ENCODE data around the gene TICRR. TPM values are rescaled to one million over a fixed set of nuclear protein-coding genes. Genes with fewer than 3 reads are reported as not detected.

TICRR gene
- total RNA-seq, 1 experiment from 2014 or later = 23.6 TPM

GRCh38 chr15:89566621-89567294 is 8.5 kb upstream of the TICRR start:
- POLR2A ChIA-PET (ENCODE audit: unreplicated experiment) = no interaction called here
- H2AFZ ChIP-seq = no peak overlapping the region
- H3K4me3 ChIP-seq = no peak overlapping the region

GRCh38 chr15:89569090-89569745 is 6.1 kb upstream of the TICRR start:
- H4K20me1 ChIP-seq (ENCODE audit: insufficient read depth) = no peaks in the 10 kb centered on the region
- no peaks in the 10 kb centered on the region for H3K27me3 ChIP-seq (ENCODE audit: insufficient read depth, low read depth)
- H3K4me2 ChIP-seq = no peak overlapping the region
- no peaks in the 10 kb centered on the region for H3K79me2 ChIP-seq (ENCODE audit: low read depth)
- intact Hi-C loops (cut with micrococcal nuclease; ENCODE audit: unreplicated experiment) = no loop called here
- ChIA-PET POLR2A (ENCODE audit: unreplicated experiment) (no interaction called here), CTCF (interaction anchor here (0.6 kb wide), 1 partner anchor 277 kb away, joined by 5 read pairs; no protein-coding TSS in a partner anchor)
- BruUV-seq (replicated peaks) = no TSS peak
- H2AFZ ChIP-seq = no peak overlapping the region
- no peaks in the 10 kb centered on the region for H3K9me3 ChIP-seq (ENCODE audit: insufficient read depth, low read depth)
- H3K9me2 ChIP-seq (ENCODE audit: insufficient read depth) = no peaks in the 10 kb centered on the region
- no peaks in the 10 kb centered on the region for H3F3A ChIP-seq (ENCODE audit: insufficient read depth, low read depth)
- no peaks in the 10 kb centered on the region for H3K36me3 ChIP-seq (ENCODE audit: low read depth)
- 0 out of 2 replicates have a peak, but pooled peaks cover under 1% of the 10 kb centered on the region for H3K4me1 ChIP-seq (replicated peaks; ENCODE audit: insufficient read depth)
- no peak overlapping the region for H3K27ac ChIP-seq
- H3K4me3 ChIP-seq = no peak overlapping the region
- DNase-seq = no peak
- no peak for TF ChIP-seq CTCF (conservative IDR thresholded peaks at IDR 0.05)
- no peak for TF ChIP-seq EZH2 (IDR thresholded peaks at IDR 0.05; ENCODE audit: low read depth)

More at GRCh38 chr15:89566621-89567294, 8.5 kb upstream of the TICRR start:
- CTCF ChIA-PET = interaction anchor here (0.6 kb wide), 1 partner anchor 504 kb away, joined by 4 read pairs; no protein-coding TSS in a partner anchor
- TF ChIP-seq EZH2 (IDR thresholded peaks at IDR 0.05; ENCODE audit: low read depth) (no peak), CTCF (conservative IDR thresholded peaks at IDR 0.05) (no peak)
- no TSS peak for BruUV-seq (replicated peaks)
- Histone ChIP-seq H3K79me2 (ENCODE audit: low read depth) (no peaks in the 10 kb centered on the region), H3F3A (ENCODE audit: insufficient read depth, low read depth) (no peaks in the 10 kb centered on the region), H4K20me1 (ENCODE audit: insufficient read depth) (no peaks in the 10 kb centered on the region), H3K36me3 (ENCODE audit: low read depth) (no peaks in the 10 kb centered on the region), H3K4me2 (no peak overlapping the region), H3K27ac (no peak overlapping the region), H3K27me3 (ENCODE audit: insufficient read depth, low read depth) (no peaks in the 10 kb centered on the region), H3K9me3 (ENCODE audit: insufficient read depth, low read depth) (no peaks in the 10 kb centered on the region), H3K4me1 (replicated peaks; ENCODE audit: insufficient read depth) (no peaks in the 10 kb centered on the region), H3K9me2 (ENCODE audit: insufficient read depth) (no peaks in the 10 kb centered on the region)
- intact Hi-C loops (cut with micrococcal nuclease; ENCODE audit: unreplicated experiment) = no loop called here
- no peak for DNase-seq

- Histone ChIP-seq H3K27ac (no peak overlapping the region), H3K27me3 (ENCODE audit: insufficient read depth, low read depth) (no peaks in the 10 kb centered on the region), H3K79me2 (ENCODE audit: low read depth) (peaks cover 54% of the 10 kb centered on the region), H3K36me3 (ENCODE audit: low read depth) (no peaks in the 10 kb centered on the region; the same call in 1 of the 2 replicates), H3K9me2 (ENCODE audit: insufficient read depth) (no peaks in the 10 kb centered on the region), H3K4me2 (peak overlapping the region; percentile 91), H3F3A (ENCODE audit: insufficient read depth, low read depth) (no peaks in the 10 kb centered on the region; the same call in 1 of the 2 replicates), H3K9me3 (ENCODE audit: insufficient read depth, low read depth) (no peaks in the 10 kb centered on the region), H3K4me3 (peak overlapping the region; percentile 71), H2AFZ (peak overlapping the region; percentile 82), H4K20me1 (ENCODE audit: insufficient read depth) (no peaks in the 10 kb centered on the region), H3K4me1 (replicated peaks; ENCODE audit: insufficient read depth) (peaks cover 24% of the 10 kb centered on the region)
- TF ChIP-seq EZH2 (IDR thresholded peaks at IDR 0.05; ENCODE audit: low read depth) = no peak
- BruUV-seq (replicated peaks) = TSS peak; percentile 54
- intact Hi-C loops (cut with micrococcal nuclease; ENCODE audit: unreplicated experiment) = loop anchor here (1.0 to 10.0 kb wide), 2 partner anchors 80 to 241 kb away; partner anchors contain the start of genes POLG and RHCG
- DNase-seq = no peak
- ChIA-PET CTCF (interaction anchor here (1.0 kb wide), 1 partner anchor 61 kb away, joined by 4 read pairs; no protein-coding TSS in a partner anchor), POLR2A (ENCODE audit: unreplicated experiment) (interaction anchor here (0.6 kb wide), 2 partner anchors 314 to 331 kb away, joined by 4 to 23 read pairs; no protein-coding TSS in a partner anchor)
Measured at GRCh38 chr15:89575656-89576416, 567 bp downstream of the TICRR start.
